H1 (cell line): ENCODE measurements around the gene GSTT2. TPM values are rescaled to one million over a fixed set of nuclear protein-coding genes. Genes with fewer than 3 reads are reported as not detected.
"Not testable (repeated sequence)": the region's sequence is repeated elsewhere in the genome, so short reads cannot be mapped to it uniquely, and the experiment has no call there.

Source experiments
- CTCF ChIA-PET: fragments of 300-600 bp; sonication (Branson Sonifier 250); formaldehyde crosslinking; loops from one replicate; lab custom pipeline; 2021; ENCODE audit not compliant: partially characterized antibody; lab: Charles Lee
- POLR2A ChIA-PET: fragments of 300-600 bp; sonication (Branson Sonifier 250); formaldehyde crosslinking; loops from one replicate; lab custom pipeline; 2021; ENCODE audit warnings: inconsistent platforms; ENCODE audit not compliant: partially characterized antibody; lab: Charles Lee
- DNase-seq, 2 experiments: peaks; one replicate each; pipeline versions ENCODE4 v3.0.0 to v3.0.0-alpha.2; 2010 to 2022; ENCODE audit warnings: low spot score in 2 of 2, low read depth in 1 of 2, mixed read lengths in 1 of 2
- FAIRE-seq: peaks from 2 replicates; lab custom pipeline; 2011; peaks lifted over from hg19 to GRCh38; lab: Jason Lieb, UNC
- H2AFZ ChIP-seq: 2 replicates; pipeline ENCODE4 v1.8.1; 2012; ENCODE audit warnings: low read length, inconsistent platforms
- H2AK5ac ChIP-seq: 2 replicates; pipeline ENCODE4 v1.6.1; 2013; ENCODE audit warnings: low read depth, low read length
- H2BK120ac ChIP-seq: replicated peaks from 2 replicates; pipeline ENCODE3; 2013; ENCODE audit warnings: low read depth, low read length, inconsistent platforms
- H2BK12ac ChIP-seq: 2 replicates; pipeline ENCODE4 v1.6.1; 2013; ENCODE audit warnings: low read depth, low read length
- H2BK15ac ChIP-seq: 2 replicates; pipeline ENCODE4 v1.6.1; 2013; ENCODE audit warnings: low read length
- H2BK20ac ChIP-seq: 2 replicates; pipeline ENCODE4 v1.6.1; 2013; ENCODE audit warnings: low read length
- H2BK5ac ChIP-seq: 2 replicates; pipeline ENCODE4 v1.6.1; 2013; ENCODE audit warnings: low read depth, low read length
- H3K14ac ChIP-seq: 2 replicates; pipeline ENCODE4 v1.6.1; 2013; ENCODE audit warnings: inconsistent platforms; ENCODE audit not compliant: insufficient read length
- H3K18ac ChIP-seq: 2 replicates; pipeline ENCODE4 v1.6.1; 2013; ENCODE audit warnings: low read length; ENCODE audit errors: extremely low read depth
- H3K23ac ChIP-seq: 2 replicates; pipeline ENCODE4 v1.6.1; 2013; ENCODE audit warnings: inconsistent platforms; ENCODE audit not compliant: insufficient read length
- H3K23me2 ChIP-seq: 2 replicates; pipeline ENCODE4 v1.6.1; 2013; ENCODE audit warnings: low read depth, low read length
- H3K27ac ChIP-seq: 2 replicates; pipeline ENCODE4 v1.6.1; 2011; ENCODE audit warnings: low read depth, low read length, inconsistent platforms
- H3K27me3 ChIP-seq, 4 experiments: replicated peaks in 1 of 4; 1 replicate in 1 of 4; 2 replicates in 3 of 4; pipeline versions ENCODE4 v1.6.1 to v1.8.1; 2011 to 2013; ENCODE audit warnings: low read length in 3 of 4, mild to moderate bottlenecking in 3 of 4, inconsistent platforms in 2 of 4, mixed read lengths in 2 of 4, moderate library complexity in 1 of 4; ENCODE audit not compliant: control insufficient read depth in 3 of 4, insufficient read depth in 3 of 4; ENCODE audit errors: extremely low read depth in 1 of 4
- H3K36me3 ChIP-seq, 4 experiments: 2 replicates each; pipeline versions ENCODE4 v1.6.1 to v1.8.1; 2011 to 2013; ENCODE audit warnings: mild to moderate bottlenecking in 4 of 4, low read length in 3 of 4, moderate library complexity in 2 of 4, control low read depth in 1 of 4, inconsistent platforms in 1 of 4; ENCODE audit not compliant: insufficient read depth in 4 of 4, control insufficient read depth in 2 of 4
- H3K4ac ChIP-seq: replicated peaks from 2 replicates; pipeline ENCODE3; 2013; ENCODE audit warnings: low read length, low read depth, mixed read lengths, inconsistent platforms; ENCODE audit not compliant: insufficient read length
- H3K4me1 ChIP-seq, 4 experiments: replicated peaks in 1 of 4; 1 replicate in 1 of 4; 2 replicates in 3 of 4; pipeline versions ENCODE4 v1.6.1 to v1.8.1; 2011 to 2013; ENCODE audit warnings: low read length in 3 of 4, inconsistent platforms in 2 of 4, mixed read lengths in 1 of 4; ENCODE audit not compliant: insufficient read depth in 4 of 4, control insufficient read depth in 3 of 4
- H3K4me2 ChIP-seq, 2 experiments: 2 replicates each; pipeline versions ENCODE4 v1.6.1 to v1.8.1; 2011 to 2013; ENCODE audit warnings: low read depth in 2 of 2, low read length in 2 of 2, control low read depth in 1 of 2, inconsistent platforms in 1 of 2, mild to moderate bottlenecking in 1 of 2; ENCODE audit not compliant: insufficient read depth in 1 of 2
- H3K4me3 ChIP-seq, 4 experiments: fragments of 200-600, 300-600 bp in 1 of 4; sonication (generic), shearing (Covaris generic), sonication (Bioruptor Twin) in 1 of 4; 2 replicates each; pipeline versions ENCODE4 v1.5.1 to v1.8.1; 2011 to 2016; ENCODE audit warnings: low read length in 4 of 4, low read depth in 3 of 4, control low read depth in 2 of 4, inconsistent platforms in 2 of 4, mild to moderate bottlenecking in 2 of 4, mixed read lengths in 1 of 4, moderate library complexity in 1 of 4; ENCODE audit not compliant: insufficient read depth in 2 of 4; ENCODE audit errors: extremely low read depth in 1 of 4
- H3K56ac ChIP-seq: replicated peaks from 2 replicates; pipeline ENCODE3; 2013; ENCODE audit warnings: low read depth, mild to moderate bottlenecking, mixed read lengths, low read length, inconsistent platforms; ENCODE audit not compliant: insufficient read length
- H3K79me1 ChIP-seq: 2 replicates; pipeline ENCODE4 v1.6.1; 2013; ENCODE audit warnings: low read depth, low read length, control low read depth
- H3K79me2 ChIP-seq, 2 experiments: 2 replicates each; pipeline versions ENCODE4 v1.6.1 to v1.8.1; 2012 to 2013; ENCODE audit warnings: low read length in 2 of 2, mild to moderate bottlenecking in 2 of 2, inconsistent platforms in 1 of 2; ENCODE audit not compliant: insufficient read depth in 2 of 2, control insufficient read depth in 1 of 2
- H3K9ac ChIP-seq, 4 experiments: replicated peaks in 1 of 4; 1 replicate in 1 of 4; 2 replicates in 3 of 4; pipeline versions ENCODE4 v1.6.1 to v1.8.1; 2011 to 2013; ENCODE audit warnings: low read depth in 3 of 4, low read length in 3 of 4, control low read depth in 2 of 4, mild to moderate bottlenecking in 2 of 4, moderate library complexity in 2 of 4, inconsistent platforms in 1 of 4; ENCODE audit errors: extremely low read depth in 1 of 4
- H3K9me3 ChIP-seq, 2 experiments: 2 replicates each; pipeline versions ENCODE4 v1.6.1 to v1.8.1; 2012 to 2013; ENCODE audit warnings: mild to moderate bottlenecking in 2 of 2, moderate library complexity in 2 of 2, control low read depth in 1 of 2, inconsistent platforms in 1 of 2, low read depth in 1 of 2, low read length in 1 of 2, mixed read lengths in 1 of 2; ENCODE audit not compliant: insufficient read depth in 2 of 2
- H4K20me1 ChIP-seq, 2 experiments: replicated peaks in 1 of 2; 2 replicates each; pipeline versions ENCODE3 to v1.8.1; 2011 to 2013; ENCODE audit warnings: inconsistent platforms in 2 of 2, low read length in 2 of 2, mild to moderate bottlenecking in 1 of 2; ENCODE audit not compliant: insufficient read depth in 2 of 2, control insufficient read depth in 1 of 2
- H4K5ac ChIP-seq: 2 replicates; pipeline ENCODE4 v1.6.1; 2013; ENCODE audit warnings: low read length, low read depth, mixed read lengths, inconsistent platforms; ENCODE audit not compliant: insufficient read length
- H4K8ac ChIP-seq: 2 replicates; pipeline ENCODE4 v1.8.0; 2013; ENCODE audit warnings: mild to moderate bottlenecking, moderate library complexity, low read length, inconsistent platforms; ENCODE audit not compliant: insufficient read depth; ENCODE audit errors: extremely low read depth
- H4K91ac ChIP-seq: replicated peaks from 2 replicates; pipeline ENCODE3; 2013; ENCODE audit warnings: low read length, mixed read lengths, inconsistent platforms; ENCODE audit not compliant: insufficient read length
- CHD2 ChIP-seq: IDR thresholded peaks from 2 replicates; pipeline ENCODE4 v1.6.1; 2012; ENCODE audit warnings: low read length, improper control_type of control experiment
- EGR1 ChIP-seq: IDR thresholded peaks from 2 replicates; pipeline ENCODE4 v1.6.1; 2011; ENCODE audit warnings: low read depth, low read length, borderline replicate concordance
- WGBS, 2 experiments: shearing (Covaris generic) in 1 of 2; methylation state at CpG; one replicate each; pipeline versions ENCODE4 v1.1.6 to v1.1.7; 2013 to 2015; ENCODE audit warnings: low lambda C conversion rate in 2 of 2, mixed read lengths in 2 of 2, inconsistent platforms in 1 of 2, low coverage in 1 of 2, missing lambda C conversion rate in 1 of 2; ENCODE audit not compliant: insufficient replicate concordance in 2 of 2, insufficient coverage in 1 of 2, insufficient read length in 1 of 2; ENCODE audit errors: extremely low coverage in 1 of 2, missing lambda C conversion rate in 1 of 2; 5-methylcytosine and 5-hydroxymethylcytosine counted together
- polyA plus RNA-seq, 7 experiments: library from polyadenylated mRNA; depleted of rRNA in 3 of 7; stranded (reverse) in 5 of 7; unstranded in 2 of 7; fragments of >200 nt in 5 of 7; fragments of 200-250 nt in 2 of 7; gene quantifications; 1 replicate in 5 of 7; 2 replicates in 1 of 7; 4 replicates in 1 of 7; pipeline versions ENCODE4 v1.2.1 to v1.2.3, GENCODE V29; 2011 to 2013; ENCODE audit warnings: missing spikeins in 2 of 7, mixed read lengths in 2 of 7
- total RNA-seq: library from RNA; stranded (reverse); fragmentation: NEBNext Ultra II Directional; extraction: Animal tissue kit (Norgen Biotek cat#: 25700); gene quantifications from 2 replicates; pipeline ENCODE4 v1.2.1, GENCODE V29; 2021
- TF ChIP-seq, protein P1 (sequence below): IDR thresholded peaks from 2 replicates; pipeline ENCODE4 v1.6.1; 2012; ENCODE audit warnings: inconsistent platforms

The GSTT2 gene
- total and polyA plus RNA-seq, 2 of the 8 experiments (the other 6 are each of a cell fraction or from before 2014, with no cell fraction given): 1.1 to 1.5 TPM

DNA sequence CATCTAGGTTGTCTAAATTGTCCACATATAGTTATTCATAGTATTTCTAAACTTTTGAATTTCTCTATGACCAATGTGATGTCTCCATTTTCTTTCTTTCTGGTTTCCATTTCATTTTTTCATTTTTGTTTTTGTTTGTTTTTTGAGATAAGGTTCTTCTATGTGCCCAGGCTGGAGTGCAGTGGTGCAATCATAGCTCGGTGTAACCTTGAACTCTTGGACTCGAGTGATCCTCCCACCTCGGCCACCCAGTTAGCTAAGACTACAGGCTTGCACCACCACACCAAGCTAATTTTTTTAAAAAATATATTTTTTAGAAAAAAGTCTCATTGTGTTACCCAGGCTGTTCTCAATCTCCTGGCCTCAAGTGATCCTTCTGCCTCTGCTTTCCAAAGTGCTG, 17.2 kb downstream of the GSTT2 start (continued):
- TF ChIP-seq, protein P1, sequence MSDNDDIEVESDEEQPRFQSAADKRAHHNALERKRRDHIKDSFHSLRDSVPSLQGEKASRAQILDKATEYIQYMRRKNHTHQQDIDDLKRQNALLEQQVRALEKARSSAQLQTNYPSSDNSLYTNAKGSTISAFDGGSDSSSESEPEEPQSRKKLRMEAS: no peak
- TF ChIP-seq CHD2: no peak
- TF ChIP-seq EGR1: no peak
- TF ChIP-seq, all 59 proteins: peak for 0

DNA sequence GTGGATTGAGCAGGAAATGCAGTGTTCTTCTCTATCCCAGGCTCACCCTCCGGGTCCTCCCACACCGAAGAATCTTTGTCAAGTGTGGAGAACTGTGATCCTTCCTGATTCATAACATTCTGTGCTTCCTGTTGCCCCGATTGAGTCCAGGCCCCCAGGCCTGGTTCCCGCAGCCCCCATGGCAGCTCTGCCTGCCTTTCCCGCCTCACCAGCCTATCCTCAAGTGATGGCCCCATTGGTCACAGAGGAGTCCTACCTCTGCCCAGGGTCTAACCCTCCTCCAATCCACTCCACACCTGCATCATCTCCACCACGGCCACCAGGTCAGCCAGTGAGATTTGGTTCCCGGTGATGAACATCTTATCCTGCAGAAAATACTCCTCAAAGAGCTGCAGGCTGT, 19.8 kb downstream of the GSTT2 start:
- H3K56ac ChIP-seq, H2BK120ac ChIP-seq, H3K14ac ChIP-seq, H3K4me2 ChIP-seq, H3K27ac ChIP-seq, H2BK5ac ChIP-seq, H3K27me3 ChIP-seq, H3K36me3 ChIP-seq, H4K8ac ChIP-seq, H3K79me1 ChIP-seq, H4K91ac ChIP-seq, H2AFZ ChIP-seq, POLR2A ChIA-PET, H2AK5ac ChIP-seq, H4K5ac ChIP-seq, H3K23ac ChIP-seq, H3K9me3 ChIP-seq, H3K4me3 ChIP-seq, H3K4ac ChIP-seq, H3K4me1 ChIP-seq, H3K18ac ChIP-seq, DNase-seq, H2BK15ac ChIP-seq, FAIRE-seq, H2BK12ac ChIP-seq, H3K79me2 ChIP-seq, CTCF ChIA-PET, H3K9ac ChIP-seq, H3K23me2 ChIP-seq, H4K20me1 ChIP-seq: not testable (repeated sequence)
- peak overlapping the region; percentile 48; the same call in 1 of the 2 replicates for H2BK20ac ChIP-seq
- WGBS, 2 experiments: 92% methylated on average over 7 of the region's 7 CpGs; no CpG with 5 or more reads in 1 of the 2 experiments
